NB4 (cell line): ENCODE results near the gene RCE1.
A peak's percentile ranks its signal among the peaks of the same experiment; 100 is the strongest.

ENCODE experiments used
- MAX ChIP-seq: IDR thresholded peaks from 2 replicates; pipeline ENCODE4 v1.6.1; 2011; ENCODE audit warnings: low read depth, low read length
- POLR2A ChIP-seq: IDR thresholded peaks from 2 replicates; pipeline ENCODE4 v1.6.1; 2011; ENCODE audit warnings: mild to moderate bottlenecking; ENCODE audit not compliant: insufficient read length; ENCODE audit errors: extremely low read depth
- TF ChIP-seq, protein P1 (sequence below): IDR thresholded peaks from one replicate; pipeline ENCODE4 v1.5.1; 2012; ENCODE audit warnings: low read depth, low read length

GRCh38 chr11:66883016-66883965 is 40.0 kb downstream of the RCE1 start:
- TF ChIP-seq POLR2A (no peak), MAX (peak; percentile 84)
- TF ChIP-seq, protein P1, sequence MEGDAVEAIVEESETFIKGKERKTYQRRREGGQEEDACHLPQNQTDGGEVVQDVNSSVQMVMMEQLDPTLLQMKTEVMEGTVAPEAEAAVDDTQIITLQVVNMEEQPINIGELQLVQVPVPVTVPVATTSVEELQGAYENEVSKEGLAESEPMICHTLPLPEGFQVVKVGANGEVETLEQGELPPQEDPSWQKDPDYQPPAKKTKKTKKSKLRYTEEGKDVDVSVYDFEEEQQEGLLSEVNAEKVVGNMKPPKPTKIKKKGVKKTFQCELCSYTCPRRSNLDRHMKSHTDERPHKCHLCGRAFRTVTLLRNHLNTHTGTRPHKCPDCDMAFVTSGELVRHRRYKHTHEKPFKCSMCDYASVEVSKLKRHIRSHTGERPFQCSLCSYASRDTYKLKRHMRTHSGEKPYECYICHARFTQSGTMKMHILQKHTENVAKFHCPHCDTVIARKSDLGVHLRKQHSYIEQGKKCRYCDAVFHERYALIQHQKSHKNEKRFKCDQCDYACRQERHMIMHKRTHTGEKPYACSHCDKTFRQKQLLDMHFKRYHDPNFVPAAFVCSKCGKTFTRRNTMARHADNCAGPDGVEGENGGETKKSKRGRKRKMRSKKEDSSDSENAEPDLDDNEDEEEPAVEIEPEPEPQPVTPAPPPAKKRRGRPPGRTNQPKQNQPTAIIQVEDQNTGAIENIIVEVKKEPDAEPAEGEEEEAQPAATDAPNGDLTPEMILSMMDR: peak; percentile 88
